ENCODE data around the gene ADGRG1. TPM values are rescaled to one million over a fixed set of nuclear protein-coding genes. Genes with fewer than 3 reads are reported as not detected.
"Not testable (repeated sequence)": the region's sequence is repeated elsewhere in the genome, so short reads cannot be mapped to it uniquely, and the experiment has no call there.

The ADGRG1 gene
- total RNA-seq = 201 TPM

GRCh38 chr16:57628008-57628781 lies at the start of gene ADGRG1:
Gene ADGRG1 (plus strand): TSS chr16:57628630. CDS start chr16:57650288, 21,658 bp downstream.
- peak; percentile 82 for DNase-seq (ENCODE audit: low spot score)

GRCh38 chr16:57579361-57579665 lies 49.1 kb upstream of the ADGRG1 start:
- no peak for DNase-seq (ENCODE audit: low spot score)

- no peak for DNase-seq (ENCODE audit: low spot score)
Observed at GRCh38 chr16:57585051-57585687, 43.3 kb upstream of the ADGRG1 start.

- DNase-seq (ENCODE audit: low spot score) = peak; percentile 26
Observed at GRCh38 chr16:57588831-57589230, 39.6 kb upstream of the ADGRG1 start.

GRCh38 chr16:57589374-57589773 lies 39.1 kb upstream of the ADGRG1 start:
- DNase-seq (ENCODE audit: low spot score) = no peak

GRCh38 chr16:57590654-57591085 lies 37.8 kb upstream of the ADGRG1 start:
- DNase-seq (ENCODE audit: low spot score) = no peak

GRCh38 chr16:57591086-57591869 lies 37.2 kb upstream of the ADGRG1 start:
- peak; percentile 74 for DNase-seq (ENCODE audit: low spot score)

- no peak for DNase-seq (ENCODE audit: low spot score)
Observed at GRCh38 chr16:57591870-57592485, 36.5 kb upstream of the ADGRG1 start.

GRCh38 chr16:57592591-57593003 lies 35.8 kb upstream of the ADGRG1 start:
- DNase-seq (ENCODE audit: low spot score) = no peak

- no peak for DNase-seq (ENCODE audit: low spot score)
Observed at GRCh38 chr16:57593021-57593420, 35.4 kb upstream of the ADGRG1 start.

- DNase-seq (ENCODE audit: low spot score) = no peak
Observed at GRCh38 chr16:57593990-57594389, 34.4 kb upstream of the ADGRG1 start.

GRCh38 chr16:57594531-57595031 lies 33.8 kb upstream of the ADGRG1 start:
- DNase-seq (ENCODE audit: low spot score) = no peak

GRCh38 chr16:57596234-57596633 lies 32.2 kb upstream of the ADGRG1 start:
- not testable (repeated sequence) for DNase-seq (ENCODE audit: low spot score)

- no peak for DNase-seq (ENCODE audit: low spot score)
Observed at GRCh38 chr16:57598437-57598836, 30.0 kb upstream of the ADGRG1 start.

GRCh38 chr16:57600048-57600835 lies 28.2 kb upstream of the ADGRG1 start:
- DNase-seq (ENCODE audit: low spot score) = no peak

GRCh38 chr16:57600952-57601580 lies 27.4 kb upstream of the ADGRG1 start:
- DNase-seq (ENCODE audit: low spot score) = no peak

GRCh38 chr16:57601801-57602478 lies 26.5 kb upstream of the ADGRG1 start:
- no peak for DNase-seq (ENCODE audit: low spot score)

GRCh38 chr16:57603115-57604024 lies 25.1 kb upstream of the ADGRG1 start:
- DNase-seq (ENCODE audit: low spot score) = no peak

- no peak for DNase-seq (ENCODE audit: low spot score)
Observed at GRCh38 chr16:57604177-57604576, 24.3 kb upstream of the ADGRG1 start.
